Measurements from ENCODE around the gene GSTO2. TPM values are rescaled to one million over a fixed set of nuclear protein-coding genes. Genes with fewer than 3 reads are reported as not detected.

Gene GSTO2
- total RNA-seq, 4 donors from 2014 or later, result 19.9 to 29.8 (median 22.6) TPM

- intact Hi-C loops (cut with DNase I; ENCODE audit: low total_unique reads), result no loop called here
Observed at GRCh38 chr10:104268405-104268712, 625 bp upstream of the GSTO2 start.

GRCh38 chr10:104273286-104273685, 4.3 kb downstream of the GSTO2 start:
- 65 to 83% methylated on average over 1 of the region's 1 CpG for WGBS, 2 donors
- intact Hi-C loops (cut with DNase I; ENCODE audit: low total_unique reads), result no loop called here
- H3K4me3 ChIP-seq (ENCODE audit: low read depth, poor library complexity, severe bottlenecking), result no peak overlapping the region
- no peak for TF ChIP-seq POLR2A (IDR thresholded peaks at IDR 0.05)
- TF ChIP-seq, protein P1, sequence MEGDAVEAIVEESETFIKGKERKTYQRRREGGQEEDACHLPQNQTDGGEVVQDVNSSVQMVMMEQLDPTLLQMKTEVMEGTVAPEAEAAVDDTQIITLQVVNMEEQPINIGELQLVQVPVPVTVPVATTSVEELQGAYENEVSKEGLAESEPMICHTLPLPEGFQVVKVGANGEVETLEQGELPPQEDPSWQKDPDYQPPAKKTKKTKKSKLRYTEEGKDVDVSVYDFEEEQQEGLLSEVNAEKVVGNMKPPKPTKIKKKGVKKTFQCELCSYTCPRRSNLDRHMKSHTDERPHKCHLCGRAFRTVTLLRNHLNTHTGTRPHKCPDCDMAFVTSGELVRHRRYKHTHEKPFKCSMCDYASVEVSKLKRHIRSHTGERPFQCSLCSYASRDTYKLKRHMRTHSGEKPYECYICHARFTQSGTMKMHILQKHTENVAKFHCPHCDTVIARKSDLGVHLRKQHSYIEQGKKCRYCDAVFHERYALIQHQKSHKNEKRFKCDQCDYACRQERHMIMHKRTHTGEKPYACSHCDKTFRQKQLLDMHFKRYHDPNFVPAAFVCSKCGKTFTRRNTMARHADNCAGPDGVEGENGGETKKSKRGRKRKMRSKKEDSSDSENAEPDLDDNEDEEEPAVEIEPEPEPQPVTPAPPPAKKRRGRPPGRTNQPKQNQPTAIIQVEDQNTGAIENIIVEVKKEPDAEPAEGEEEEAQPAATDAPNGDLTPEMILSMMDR (IDR thresholded peaks at IDR 0.05), result no peak
- no peak for DNase-seq (ENCODE audit: low spot score in 2 of 2)

More at GRCh38 chr10:104268405-104268712, 625 bp upstream of the GSTO2 start:
- no peak for DNase-seq (ENCODE audit: low spot score in 2 of 2)
- TF ChIP-seq, protein P1 (IDR thresholded peaks at IDR 0.05), result no peak
- 5 to 10% methylated on average over 10 of the region's 10 CpGs for WGBS, 2 donors
- peak overlapping the region; percentile 60 for H3K4me3 ChIP-seq (ENCODE audit: low read depth, poor library complexity, severe bottlenecking)

DNA sequence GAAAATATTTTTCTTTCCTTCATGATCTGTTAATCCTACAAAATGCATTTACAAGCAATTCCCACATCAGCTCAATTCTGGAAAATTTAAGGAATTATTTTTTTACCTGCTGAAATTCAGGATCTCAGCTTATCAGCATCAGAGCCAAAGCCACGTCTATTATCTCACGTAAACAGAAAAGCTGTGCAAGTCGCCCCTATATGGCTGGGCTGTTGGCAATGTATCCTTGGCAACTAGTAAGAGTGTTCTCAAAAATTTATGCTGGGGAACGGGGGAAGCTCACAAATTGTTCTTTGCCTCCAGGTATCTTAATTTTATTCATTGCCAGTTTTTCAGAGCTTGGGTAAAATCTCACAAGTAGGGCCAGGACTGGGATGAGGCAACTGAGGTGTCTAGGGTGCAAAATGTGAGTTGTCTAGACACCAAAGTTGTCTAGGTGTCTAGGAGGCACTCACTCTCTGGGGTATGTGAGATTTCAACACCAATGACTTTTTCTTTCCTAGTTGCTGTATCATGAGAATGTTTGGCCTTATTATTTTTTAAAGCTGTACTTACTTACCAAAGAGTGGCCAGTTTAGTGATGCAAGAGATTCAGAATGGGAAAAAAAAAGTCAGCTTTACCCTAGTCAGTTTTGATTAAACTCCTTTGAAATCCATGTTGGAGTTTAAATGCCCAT, 5.1 kb downstream of the GSTO2 start:
- 53 to 79% methylated on average over 4 of the region's 4 CpGs for WGBS, 2 donors
- intact Hi-C loops (cut with DNase I; ENCODE audit: low total_unique reads), result no loop called here

DNA sequence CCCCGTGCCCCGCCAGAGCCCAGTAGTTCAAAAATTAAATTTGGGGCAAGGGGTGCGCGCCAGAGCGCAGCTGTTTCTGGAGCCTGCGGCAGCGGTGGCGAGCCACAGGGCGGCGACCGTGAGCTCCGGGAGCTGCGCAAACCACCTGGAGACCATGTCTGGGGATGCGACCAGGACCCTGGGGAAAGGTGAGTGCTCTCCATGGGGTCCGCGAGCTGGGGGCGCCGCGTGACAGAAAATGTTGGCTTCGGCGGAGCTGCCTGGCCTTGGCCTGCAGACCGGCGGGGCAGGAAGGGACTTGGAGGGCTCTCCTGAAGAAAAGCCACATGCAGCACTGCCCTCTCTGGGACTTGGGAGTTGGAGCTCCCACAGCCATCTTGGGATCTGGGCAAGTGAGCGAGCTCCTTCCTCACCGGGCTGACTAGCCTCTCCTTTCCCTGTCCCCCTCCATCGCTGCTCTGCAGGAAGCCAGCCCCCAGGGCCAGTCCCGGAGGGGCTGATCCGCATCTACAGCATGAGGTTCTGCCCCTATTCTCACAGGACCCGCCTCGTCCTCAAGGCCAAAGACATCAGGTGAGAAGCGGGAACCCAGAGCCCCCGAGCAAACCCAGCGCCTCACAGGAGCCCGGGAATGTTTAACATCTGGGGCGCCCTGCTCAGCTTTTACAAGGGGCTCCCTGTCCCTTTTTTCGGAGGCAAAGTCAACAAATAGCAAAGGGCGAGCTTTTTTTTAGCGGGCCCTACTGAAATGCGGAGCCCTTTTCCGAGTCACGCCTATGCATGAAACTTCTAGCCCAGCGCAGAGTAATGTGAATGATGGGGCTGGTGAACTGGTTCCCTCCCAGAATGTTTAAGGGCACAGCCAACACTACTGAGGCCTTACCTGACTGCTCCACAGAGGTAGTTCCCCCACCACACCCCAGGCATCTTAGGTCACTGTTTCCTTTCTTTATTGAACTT, 6.1 kb downstream of the GSTO2 start:
- no peak overlapping the region for H3K4me3 ChIP-seq (ENCODE audit: low read depth, poor library complexity, severe bottlenecking)
- WGBS, 2 donors, result 12 to 22% methylated on average over 38 to 42 of the region's 42 CpGs
- DNase-seq (ENCODE audit: low spot score in 2 of 2), result no peak
- TF ChIP-seq POLR2A (IDR thresholded peaks at IDR 0.05), result no peak
- TF ChIP-seq, protein P1 (IDR thresholded peaks at IDR 0.05), result peak in 1 of 3 donors; percentile 32
- intact Hi-C loops (cut with DNase I; ENCODE audit: low total_unique reads), result no loop called here

More for the DNA sequence above, 5.1 kb downstream of the GSTO2 start:
- H3K4me3 ChIP-seq (ENCODE audit: low read depth, poor library complexity, severe bottlenecking), result no peak overlapping the region
- TF ChIP-seq, protein P1 (IDR thresholded peaks at IDR 0.05), result no peak
- no peak for DNase-seq (ENCODE audit: low spot score in 2 of 2)

DNA sequence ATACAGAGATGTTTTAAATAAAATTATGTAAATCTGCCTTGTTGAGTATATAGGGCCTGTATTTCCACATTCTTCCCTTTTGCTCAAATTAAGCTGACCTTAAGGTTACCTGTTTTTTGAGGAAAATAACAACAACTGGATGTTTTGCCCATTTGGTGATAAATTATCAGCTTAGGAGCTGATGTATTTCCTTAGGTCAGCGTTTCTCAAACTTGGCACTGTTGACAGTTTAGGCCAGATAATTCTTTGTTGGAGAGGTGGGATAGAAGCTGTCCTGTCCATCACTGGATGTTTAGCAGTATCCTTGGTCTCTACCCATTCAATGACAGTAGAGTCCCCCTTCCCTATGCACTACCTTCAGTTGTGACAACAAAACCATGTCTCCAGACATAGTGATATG, 7.2 kb downstream of the GSTO2 start:
- no peak for DNase-seq (ENCODE audit: low spot score in 2 of 2)
- intact Hi-C loops (cut with DNase I; ENCODE audit: low total_unique reads), result no loop called here
- WGBS, 2 donors, result 74 to 80% methylated on average over 1 of the region's 1 CpG
- no peak overlapping the region for H3K4me3 ChIP-seq (ENCODE audit: low read depth, poor library complexity, severe bottlenecking)
- no peak for TF ChIP-seq POLR2A (IDR thresholded peaks at IDR 0.05)
- TF ChIP-seq, protein P1 (IDR thresholded peaks at IDR 0.05), result no peak

Measured in lower leg skin (tissue), 4 donors.